Fibroblast of villous mesenchyme (primary cell): ENCODE data around the gene CTSC. TPM values are rescaled to one million over a fixed set of nuclear protein-coding genes. Genes with fewer than 3 reads are reported as not detected.

ENCODE experiments used
- DNase-seq: peaks from one replicate; pipeline ENCODE4 v3.0.0-alpha.2; 2010; ENCODE audit warnings: low read depth
- H3K4me3 ChIP-seq: 2 replicates; pipeline ENCODE4 v1.5.1; 2011; ENCODE audit warnings: low read depth, mild to moderate bottlenecking, low read length
- total RNA-seq: library from RNA; depleted of rRNA; stranded (reverse); fragments of >200 nt; gene quantifications from 2 replicates; pipeline ENCODE4 v1.2.3, GENCODE V29; 2012
- TF ChIP-seq, protein P1 (sequence below): IDR thresholded peaks from 2 replicates; pipeline ENCODE4 v1.5.1; 2012; ENCODE audit warnings: low read depth, mild to moderate bottlenecking, low read length; ENCODE audit not compliant: insufficient read depth

Gene CTSC
- total RNA-seq, 1 donor = 276 TPM

DNA sequence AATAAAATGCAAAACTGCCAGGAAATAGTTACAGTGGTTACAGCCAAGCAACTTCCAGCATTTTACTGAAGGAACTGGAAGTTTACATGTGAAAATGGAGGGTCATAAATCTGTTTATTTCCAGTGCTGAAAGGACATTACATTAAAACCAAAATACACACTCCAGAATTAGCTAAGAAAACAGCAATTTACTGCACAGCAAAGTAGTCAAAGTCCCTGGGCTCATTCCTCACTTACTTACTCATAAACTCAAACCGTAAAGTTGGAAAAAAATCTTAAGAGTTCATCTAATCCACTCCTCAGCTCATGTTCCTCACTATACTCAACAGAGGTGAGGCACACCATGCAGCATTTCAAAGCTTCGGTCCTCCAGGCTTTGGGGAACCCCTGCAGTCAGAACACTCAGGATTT, 17.4 kb downstream of the CTSC start:
- no peak overlapping the region for H3K4me3 ChIP-seq
- TF ChIP-seq, protein P1, sequence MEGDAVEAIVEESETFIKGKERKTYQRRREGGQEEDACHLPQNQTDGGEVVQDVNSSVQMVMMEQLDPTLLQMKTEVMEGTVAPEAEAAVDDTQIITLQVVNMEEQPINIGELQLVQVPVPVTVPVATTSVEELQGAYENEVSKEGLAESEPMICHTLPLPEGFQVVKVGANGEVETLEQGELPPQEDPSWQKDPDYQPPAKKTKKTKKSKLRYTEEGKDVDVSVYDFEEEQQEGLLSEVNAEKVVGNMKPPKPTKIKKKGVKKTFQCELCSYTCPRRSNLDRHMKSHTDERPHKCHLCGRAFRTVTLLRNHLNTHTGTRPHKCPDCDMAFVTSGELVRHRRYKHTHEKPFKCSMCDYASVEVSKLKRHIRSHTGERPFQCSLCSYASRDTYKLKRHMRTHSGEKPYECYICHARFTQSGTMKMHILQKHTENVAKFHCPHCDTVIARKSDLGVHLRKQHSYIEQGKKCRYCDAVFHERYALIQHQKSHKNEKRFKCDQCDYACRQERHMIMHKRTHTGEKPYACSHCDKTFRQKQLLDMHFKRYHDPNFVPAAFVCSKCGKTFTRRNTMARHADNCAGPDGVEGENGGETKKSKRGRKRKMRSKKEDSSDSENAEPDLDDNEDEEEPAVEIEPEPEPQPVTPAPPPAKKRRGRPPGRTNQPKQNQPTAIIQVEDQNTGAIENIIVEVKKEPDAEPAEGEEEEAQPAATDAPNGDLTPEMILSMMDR = no peak
- DNase-seq = peak; percentile 95

DNA sequence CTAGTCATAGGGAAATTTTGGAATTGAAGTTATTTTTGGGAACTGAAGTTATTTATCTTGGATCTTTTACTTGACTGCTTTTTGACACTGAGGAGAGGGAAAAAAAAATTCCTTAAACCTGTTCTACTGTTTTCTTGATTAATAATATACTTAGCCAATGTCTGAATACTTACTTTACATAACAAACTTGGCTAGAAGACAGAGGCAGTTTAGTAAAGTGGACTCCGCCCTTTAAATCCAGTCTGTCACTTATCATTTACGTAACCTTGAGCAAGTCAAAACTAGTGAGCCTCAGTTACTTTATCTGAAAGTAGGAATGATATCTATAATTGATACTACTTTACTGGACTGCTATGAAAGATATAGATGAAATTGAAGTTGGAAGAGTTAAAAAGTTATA, 19.5 kb downstream of the CTSC start:
- no peak overlapping the region for H3K4me3 ChIP-seq
- no peak for DNase-seq
- TF ChIP-seq, protein P1 = no peak

DNA sequence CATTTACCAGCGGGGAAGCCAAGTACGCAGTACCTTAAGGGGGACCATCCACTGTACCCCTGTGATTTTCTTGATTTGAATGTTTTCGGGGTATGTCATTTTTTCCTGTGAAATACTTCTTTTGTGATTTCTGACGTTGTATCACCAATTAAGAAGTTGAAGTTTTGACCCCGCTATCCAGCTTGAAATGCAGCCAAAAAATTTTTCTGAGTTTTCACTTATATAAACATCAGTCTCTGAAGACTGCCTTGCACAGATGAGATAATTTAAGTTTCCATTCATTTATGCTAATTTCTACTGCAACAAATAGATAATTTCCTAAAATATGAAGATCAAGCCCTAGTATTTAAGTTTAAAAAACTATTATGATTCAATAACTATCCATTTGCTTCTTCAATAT, 20.0 kb downstream of the CTSC start:
- no peak for DNase-seq
- TF ChIP-seq, protein P1 = no peak
- no peak overlapping the region for H3K4me3 ChIP-seq

DNA sequence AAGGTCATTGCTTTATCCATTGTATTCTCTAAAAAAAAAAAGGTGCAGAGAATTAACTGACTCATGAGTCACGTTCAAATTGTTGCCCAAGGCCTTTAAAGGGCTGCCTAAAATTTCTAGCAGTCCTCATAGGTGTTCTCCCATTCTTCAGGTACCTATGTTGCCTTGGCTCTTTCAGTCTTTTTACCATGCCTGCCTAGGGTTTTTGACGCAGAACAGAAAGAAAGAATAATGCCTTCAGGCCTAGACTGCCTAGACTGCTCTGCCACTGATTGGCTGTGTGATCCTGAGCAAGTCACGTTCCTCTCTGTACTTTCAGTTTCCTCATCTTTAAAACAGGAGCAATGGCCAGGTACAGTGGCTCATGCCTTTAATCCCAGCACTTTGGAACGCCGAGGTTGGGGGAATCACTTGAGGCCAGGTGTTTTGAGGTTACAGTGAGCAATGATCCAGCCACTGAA, 21.5 kb downstream of the CTSC start:
- H3K4me3 ChIP-seq = no peak overlapping the region
- TF ChIP-seq, protein P1 = no peak
- no peak for DNase-seq

DNA sequence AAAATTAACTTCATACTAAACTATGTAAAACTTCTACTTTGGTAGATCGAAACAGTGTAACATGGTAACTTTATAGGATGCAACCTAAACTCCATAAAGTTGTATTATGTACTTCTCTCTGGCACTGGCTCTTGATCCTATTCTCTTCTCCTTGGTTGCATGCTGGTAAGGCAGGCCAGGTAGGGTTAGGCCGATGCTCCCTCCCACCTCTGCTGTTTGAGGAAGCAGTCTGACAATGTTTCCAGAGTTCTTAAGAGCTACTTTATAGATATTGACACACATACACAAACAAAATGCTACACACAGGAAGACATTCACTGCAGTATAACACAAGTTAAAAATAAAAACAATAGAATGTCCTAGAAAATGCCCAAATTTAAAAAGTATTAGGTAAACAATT, 22.5 kb downstream of the CTSC start:
- H3K4me3 ChIP-seq = no peak overlapping the region
- TF ChIP-seq, protein P1 = no peak
- no peak for DNase-seq

DNA sequence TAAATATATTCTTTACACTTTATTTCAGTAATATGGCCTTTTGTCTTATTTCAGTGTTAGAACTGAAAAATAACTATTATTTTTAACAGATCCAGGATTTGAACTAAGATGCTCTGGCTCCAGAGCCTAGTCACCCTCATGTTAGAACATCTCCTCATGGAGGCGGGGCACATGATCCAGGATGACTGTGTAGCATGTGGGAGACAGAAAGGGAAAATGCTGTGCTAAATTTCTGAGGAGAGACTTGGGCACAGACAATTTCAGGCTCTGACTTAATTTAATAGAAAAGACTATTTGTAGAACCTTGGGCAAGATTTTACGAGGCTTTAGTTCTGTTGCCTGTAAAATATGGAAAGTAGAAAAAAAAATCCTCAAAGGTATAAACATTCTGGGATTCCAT, 24.1 kb downstream of the CTSC start:
- TF ChIP-seq, protein P1 = no peak
- no peak overlapping the region for H3K4me3 ChIP-seq
- peak; percentile 50 for DNase-seq

DNA sequence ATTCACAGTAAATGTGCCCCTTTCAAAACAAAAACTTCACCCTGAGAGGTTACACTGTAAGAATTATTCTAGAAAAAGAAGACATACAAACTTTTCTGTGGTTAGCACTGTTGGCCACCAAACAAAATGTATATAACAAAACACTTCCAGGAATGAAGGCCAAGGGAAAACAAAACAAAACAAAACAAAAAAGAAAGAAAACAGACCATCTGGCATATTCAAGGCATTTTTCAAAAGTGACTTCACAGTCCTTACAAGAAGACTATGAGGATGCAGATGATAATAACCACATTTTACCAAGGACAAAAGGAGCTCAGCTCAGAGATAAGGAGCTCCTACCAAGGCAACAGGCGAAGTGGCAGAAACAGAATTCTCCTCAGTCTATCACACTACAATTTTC, 24.9 kb downstream of the CTSC start:
- no peak overlapping the region for H3K4me3 ChIP-seq
- peak; percentile 65 for DNase-seq
- TF ChIP-seq, protein P1 = no peak
